HCT116 (cell line): ENCODE data around the gene KANSL1. TPM values are rescaled to one million over a fixed set of nuclear protein-coding genes. Genes with fewer than 3 reads are reported as not detected.

Experiments used
- ATAC-seq: fragments of 200-7000 bp; cut with Tn5 transposase; 2 replicates; pipeline ENCODE4 v1.9.1; 2020; ENCODE audit warnings: mild to moderate bottlenecking, moderate library complexity
- BruUV-seq: library from RNA; stranded (reverse); fragments of 400-500 nt; replicated peaks from 2 replicates; lab custom pipeline; 2021; lab: Mats Ljungman, UMichigan
- CTCF ChIA-PET: fragments of 300-600 bp; sonication (Branson Sonifier 250); formaldehyde crosslinking; loops from one replicate; lab custom pipeline; 2021; ENCODE audit warnings: antibody characterized with exemption; lab: Charles Lee
- POLR2A ChIA-PET: fragments of 300-600, 350-600 bp; sonication (Branson Sonifier 250); formaldehyde crosslinking; loops from one replicate; lab custom pipeline; 2021; ENCODE audit warnings: antibody characterized with exemption; lab: Charles Lee
- RAD21 ChIA-PET, 2 experiments: fragments of 300-600 bp; sonication (Branson Sonifier 250); formaldehyde crosslinking; loops; one replicate each; lab custom pipeline; 2023; ENCODE audit warnings: low total read pairs in 2 of 2; ENCODE audit not compliant: uncharacterized antibody in 2 of 2, unreplicated experiment in 2 of 2, low non-redundant PET in 1 of 2; lab: Charles Lee
- DNase-seq: peaks from one replicate; pipeline ENCODE4 v3.0.0-alpha.2; 2010; ENCODE audit warnings: low read depth, low spot score
- H2AFZ ChIP-seq: fragments of 200-600 bp; shearing (Covaris generic), sonication (generic); 2 replicates; pipeline ENCODE4 v1.6.1; 2017; ENCODE audit warnings: low read depth, mixed run types, mixed read lengths, antibody characterized with exemption, low read length; ENCODE audit not compliant: poor library complexity, severe bottlenecking
- H3K27ac ChIP-seq: 2 replicates; pipeline ENCODE4 v1.5.1; 2012; ENCODE audit warnings: low read depth, low read length
- H3K27me3 ChIP-seq: fragments of 200-600 bp; sonication (generic); 2 replicates; pipeline ENCODE4 v1.6.1; 2016; ENCODE audit warnings: mixed run types, low read length, mixed read lengths; ENCODE audit not compliant: insufficient read depth
- H3K36me3 ChIP-seq, 2 experiments: fragments of 200-500 bp in 1 of 2; fragments of 200-600 bp in 1 of 2; sonication (Bioruptor generic) in 1 of 2; sonication (generic) in 1 of 2; 2 replicates each; pipeline versions ENCODE4 v1.5.1 to v1.6.1; 2014 to 2016; ENCODE audit warnings: low read length in 2 of 2, inconsistent platforms in 1 of 2, mixed read lengths in 1 of 2, mixed run types in 1 of 2; ENCODE audit not compliant: insufficient read depth in 2 of 2, control insufficient read depth in 1 of 2
- H3K4me1 ChIP-seq, 2 experiments: fragments of 200-600 bp in 1 of 2; sonication (generic) in 1 of 2; 2 replicates each; pipeline versions ENCODE4 v1.5.1 to v1.6.1; 2012 to 2017; ENCODE audit warnings: low read length in 2 of 2, inconsistent platforms in 1 of 2, mild to moderate bottlenecking in 1 of 2, mixed read lengths in 1 of 2, mixed run types in 1 of 2, moderate library complexity in 1 of 2; ENCODE audit not compliant: insufficient read depth in 2 of 2, control insufficient read depth in 1 of 2
- H3K4me2 ChIP-seq: fragments of 200-600 bp; sonication (generic); 2 replicates; pipeline ENCODE4 v1.6.1; 2017; ENCODE audit warnings: mixed run types, low read length, mixed read lengths
- H3K4me3 ChIP-seq, 2 experiments: fragments of 200-600 bp in 1 of 2; sonication (generic) in 1 of 2; replicated peaks in 1 of 2; 2 replicates each; pipeline ENCODE4 v1.5.1; 2011 to 2016; ENCODE audit warnings: low read length in 2 of 2, control low read depth in 1 of 2, low read depth in 1 of 2, mild to moderate bottlenecking in 1 of 2, mixed read lengths in 1 of 2, mixed run types in 1 of 2
- H3K79me2 ChIP-seq: fragments of 200-600 bp; sonication (generic); 2 replicates; pipeline ENCODE4 v1.6.1; 2017; ENCODE audit warnings: mild to moderate bottlenecking, mixed run types, low read length, moderate library complexity, mixed read lengths; ENCODE audit not compliant: insufficient read depth
- H3K9ac ChIP-seq: fragments of 200-600 bp; sonication (generic); 2 replicates; pipeline ENCODE4 v1.6.1; 2016; ENCODE audit warnings: low read length, mixed read lengths
- H3K9me2 ChIP-seq: fragments of 200-600 bp; sonication (generic), shearing (Covaris generic); 2 replicates; pipeline ENCODE4 v1.6.1; 2017; ENCODE audit warnings: mixed run types, mild to moderate bottlenecking, moderate library complexity; ENCODE audit not compliant: insufficient read depth
- H3K9me3 ChIP-seq, 2 experiments: fragments of 200-500 bp in 1 of 2; fragments of 200-600 bp in 1 of 2; sonication (Bioruptor generic) in 1 of 2; sonication (generic) in 1 of 2; 2 replicates each; pipeline ENCODE4 v1.6.1; 2014 to 2017; ENCODE audit warnings: low read length in 2 of 2, mixed read lengths in 2 of 2, inconsistent platforms in 1 of 2, low read depth in 1 of 2, mild to moderate bottlenecking in 1 of 2, mixed run types in 1 of 2, moderate library complexity in 1 of 2; ENCODE audit not compliant: control insufficient read depth in 1 of 2, insufficient read depth in 1 of 2
- H4K20me1 ChIP-seq: fragments of 200-600 bp; sonication (generic), shearing (Covaris generic); 2 replicates; pipeline ENCODE4 v1.6.1; 2017; ENCODE audit warnings: mixed run types, mild to moderate bottlenecking, moderate library complexity; ENCODE audit not compliant: insufficient read depth
- CBX3 ChIP-seq: IDR thresholded peaks from 2 replicates; pipeline ENCODE4 v1.6.1; 2012; ENCODE audit warnings: low read depth
- CEBPB ChIP-seq: IDR thresholded peaks from 2 replicates; pipeline ENCODE4 v1.6.1; 2012; ENCODE audit warnings: low read depth
- EGR1 ChIP-seq: IDR thresholded peaks from 2 replicates; pipeline ENCODE4 v1.6.1; 2012; ENCODE audit warnings: low read depth
- JUND ChIP-seq: IDR thresholded peaks from 2 replicates; pipeline ENCODE4 v1.6.1; 2012
- MAX ChIP-seq: IDR thresholded peaks from 2 replicates; pipeline ENCODE4 v1.6.1; 2012
- POLR2A ChIP-seq: IDR thresholded peaks from 2 replicates; pipeline ENCODE4 v1.7.0; 2011; ENCODE audit warnings: borderline replicate concordance; ENCODE audit not compliant: insufficient read depth, insufficient read length; ENCODE audit errors: extremely low read depth
- REST ChIP-seq: IDR thresholded peaks from 2 replicates; pipeline ENCODE4 v1.6.1; 2012; ENCODE audit warnings: low read depth
- SIN3A ChIP-seq: IDR thresholded peaks from 2 replicates; pipeline ENCODE4 v1.6.1; 2012; ENCODE audit warnings: low read depth
- TCF7L2 ChIP-seq: IDR thresholded peaks from 2 replicates; pipeline ENCODE4 v1.7.0; 2011; ENCODE audit warnings: borderline replicate concordance, inconsistent platforms; ENCODE audit not compliant: insufficient read depth, insufficient read length; ENCODE audit errors: extremely low read depth
- YY1 ChIP-seq: IDR thresholded peaks from 2 replicates; pipeline ENCODE4 v1.6.1; 2011; ENCODE audit warnings: low read length, low read depth, moderate library complexity, mild to moderate bottlenecking; ENCODE audit not compliant: insufficient replicate concordance; ENCODE audit errors: extremely low read depth
- ZBTB33 ChIP-seq: IDR thresholded peaks from 2 replicates; pipeline ENCODE4 v1.6.1; 2011; ENCODE audit warnings: mild to moderate bottlenecking, low read length, moderate library complexity; ENCODE audit not compliant: insufficient replicate concordance; ENCODE audit errors: extremely low read depth
- ZNF274 ChIP-seq: fragments of 200-500 bp; sonication (Bioruptor generic); IDR thresholded peaks from 2 replicates; pipeline ENCODE4 v1.6.1; 2014; ENCODE audit warnings: mild to moderate bottlenecking, low read depth, low read length, inconsistent platforms
- intact Hi-C: fragments of 100-400 bp; cut with micrococcal nuclease; formaldehyde crosslinking; loops from 2 replicates; pipeline ENCODE4 v1.10.0; 2022
- total RNA-seq: library from RNA; stranded (reverse); gene quantifications from one replicate; pipeline ENCODE4 v1.2.1, GENCODE V29; 2021; ENCODE audit not compliant: unreplicated experiment
- TF ChIP-seq, protein P1 (sequence below): IDR thresholded peaks from 2 replicates; pipeline ENCODE4 v1.6.1; 2012

The KANSL1 gene
- total RNA-seq, 1 experiment from 2014 or later = 77.5 TPM

DNA sequence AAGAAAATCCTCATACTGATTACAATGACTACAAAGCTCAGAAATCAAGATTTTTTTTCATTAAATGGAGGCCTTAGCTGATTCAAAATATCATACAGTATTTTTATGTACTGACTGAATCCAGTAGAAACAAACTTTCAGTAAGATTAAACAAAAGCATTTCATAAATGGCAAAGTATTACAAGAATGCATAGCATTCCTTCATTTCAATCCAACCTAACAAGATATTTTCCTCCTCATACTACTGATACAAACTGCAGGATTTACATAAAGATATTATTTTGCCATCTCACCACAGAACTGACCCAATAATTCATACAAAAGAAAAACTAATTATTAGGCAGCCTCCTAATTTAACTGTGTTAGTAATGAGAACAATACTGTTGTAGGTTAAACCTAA is 6.2 kb upstream of the KANSL1 start:
- no peaks in the 10 kb centered on the region for H3K9me2 ChIP-seq
- no peak for TF ChIP-seq MAX
- TF ChIP-seq ZBTB33 = no peak
- TF ChIP-seq SIN3A = no peak
- TF ChIP-seq, protein P1, sequence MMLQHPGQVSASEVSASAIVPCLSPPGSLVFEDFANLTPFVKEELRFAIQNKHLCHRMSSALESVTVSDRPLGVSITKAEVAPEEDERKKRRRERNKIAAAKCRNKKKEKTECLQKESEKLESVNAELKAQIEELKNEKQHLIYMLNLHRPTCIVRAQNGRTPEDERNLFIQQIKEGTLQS = no peak
- no peak for TF ChIP-seq POLR2A
- TF ChIP-seq ZNF274 = no peak
- TF ChIP-seq TCF7L2 = no peak
- no peak for TF ChIP-seq YY1
- TF ChIP-seq EGR1 = no peak
- TF ChIP-seq REST = no peak
- TF ChIP-seq JUND = no peak
- no peak for TF ChIP-seq CBX3
- no peak for TF ChIP-seq CEBPB
- TF ChIP-seq, all 23 proteins: peak for 0
- H2AFZ ChIP-seq = no peak overlapping the region
- POLR2A ChIA-PET = no interaction called here
- ATAC-seq (no peak), DNase-seq (no peak)
- intact Hi-C loops = no loop called here
- BruUV-seq = no TSS peak
- no peaks in the 10 kb centered on the region; a peak in 1 of 4 replicates for H3K36me3 ChIP-seq
- RAD21 ChIA-PET = no interaction called here
- H3K79me2 ChIP-seq = peaks cover 94% of the 10 kb centered on the region
- no peak overlapping the region for H3K27ac ChIP-seq
- H4K20me1 ChIP-seq = peaks cover 10% of the 10 kb centered on the region; the same call in 1 of the 2 replicates
- CTCF ChIA-PET = interaction anchor here (1.2 to 2.3 kb wide), 2 partner anchors 12 to 14 kb away, joined by 5 to 15 read pairs; no protein-coding TSS in a partner anchor
- H3K4me3 ChIP-seq = no peak overlapping the region
- H3K4me2 ChIP-seq = no peak overlapping the region
- no peaks in the 10 kb centered on the region for H3K27me3 ChIP-seq
- no peak overlapping the region for H3K9ac ChIP-seq
- peaks cover 4 to 12% of the 10 kb centered on the region in 2 experiments; a peak in 3 of 4 replicates for H3K4me1 ChIP-seq
- H3K9me3 ChIP-seq = no peaks in the 10 kb centered on the region
